CD14-positive monocyte (primary cell): Measurements from ENCODE around the gene SRSF6. TPM values are rescaled to one million over a fixed set of nuclear protein-coding genes. Genes with fewer than 3 reads are reported as not detected.

Experiments used
- DNase-seq, 3 donors: peaks; one replicate each; pipeline ENCODE4 v3.0.0-alpha.2; 2011 to 2022
- H2AFZ ChIP-seq: 2 replicates; pipeline ENCODE4 v1.6.0; 2012; ENCODE audit warnings: mild to moderate bottlenecking, low read depth, low read length, inconsistent platforms; ENCODE audit not compliant: insufficient read depth, poor library complexity, severe bottlenecking
- H3K27ac ChIP-seq, 2 donors: 1 replicate in 1 of 2; 2 replicates in 1 of 2; pipeline ENCODE4 v1.5.1; 2012 to 2013; ENCODE audit warnings: low read length in 2 of 2, control low read depth in 1 of 2, inconsistent platforms in 1 of 2, low read depth in 1 of 2, mild to moderate bottlenecking in 1 of 2
- H3K27me3 ChIP-seq, 2 donors: one replicate each; pipeline versions ENCODE4 v1.6.0 to v1.6.1; 2011 to 2013; ENCODE audit warnings: low read length in 2 of 2; ENCODE audit not compliant: control insufficient read depth in 2 of 2, insufficient read depth in 2 of 2
- H3K36me3 ChIP-seq, 2 donors: replicated peaks in 1 of 2; 1 replicate in 1 of 2; 2 replicates in 1 of 2; pipeline versions ENCODE4 v1.5.1 to v1.6.1; 2012 to 2013; ENCODE audit warnings: low read length in 2 of 2, control low read depth in 1 of 2, inconsistent platforms in 1 of 2, mild to moderate bottlenecking in 1 of 2; ENCODE audit not compliant: insufficient read depth in 2 of 2, control insufficient read depth in 1 of 2
- H3K4me1 ChIP-seq, 2 donors: 1 replicate in 1 of 2; 2 replicates in 1 of 2; pipeline versions ENCODE4 v1.5.1 to v1.6.1; 2012 to 2013; ENCODE audit warnings: low read length in 2 of 2, control low read depth in 1 of 2, inconsistent platforms in 1 of 2, mild to moderate bottlenecking in 1 of 2, moderate library complexity in 1 of 2; ENCODE audit not compliant: insufficient read depth in 2 of 2, control insufficient read depth in 1 of 2
- H3K4me2 ChIP-seq: replicated peaks from 2 replicates; pipeline ENCODE3; 2012; ENCODE audit warnings: low read length, moderate library complexity, mild to moderate bottlenecking; ENCODE audit not compliant: poor library complexity, severe bottlenecking; ENCODE audit errors: extremely low read depth
- H3K4me3 ChIP-seq, 3 experiments: fragments of 200-600 bp in 1 of 3; sonication (generic) in 1 of 3; replicated peaks in 1 of 3; 1 replicate in 2 of 3; 2 replicates in 1 of 3; pipeline ENCODE4 v1.5.1; 2011 to 2013; ENCODE audit warnings: low read length in 3 of 3, mild to moderate bottlenecking in 3 of 3, control low read depth in 2 of 3, low read depth in 2 of 3, inconsistent platforms in 1 of 3, moderate library complexity in 1 of 3
- H3K79me2 ChIP-seq: 2 replicates; pipeline ENCODE4 v1.6.0; 2012; ENCODE audit warnings: mild to moderate bottlenecking, control low read depth, inconsistent platforms, low read length, moderate library complexity; ENCODE audit not compliant: insufficient read depth
- H3K9ac ChIP-seq: 2 replicates; pipeline ENCODE4 v1.6.0; 2017; ENCODE audit warnings: low read length, mild to moderate bottlenecking; ENCODE audit not compliant: insufficient read depth, poor library complexity, severe bottlenecking
- H3K9me3 ChIP-seq, 2 donors: replicated peaks in 1 of 2; 1 replicate in 1 of 2; 2 replicates in 1 of 2; pipeline versions ENCODE4 v1.5.1 to v1.6.1; 2012 to 2013; ENCODE audit warnings: low read length in 2 of 2, control low read depth in 1 of 2; ENCODE audit not compliant: control insufficient read depth in 1 of 2, insufficient read depth in 1 of 2
- H4K20me1 ChIP-seq: 2 replicates; pipeline ENCODE4 v1.6.0; 2012; ENCODE audit warnings: mild to moderate bottlenecking, low read length, control low read depth, moderate library complexity; ENCODE audit not compliant: insufficient read depth
- H3K27ac Mint-ChIP-seq, 7 donors: one replicate each; pipeline ENCODE4 v1.8.0; 2020; ENCODE audit warnings: mild to moderate bottlenecking in 7 of 7, mixed read lengths in 7 of 7, moderate library complexity in 6 of 7, inconsistent platforms in 2 of 7
- H3K27me3 Mint-ChIP-seq, 3 donors: one replicate each; pipeline ENCODE4 v1.8.0; 2021 to 2022; ENCODE audit warnings: low read depth in 3 of 3, mild to moderate bottlenecking in 3 of 3, mixed read lengths in 3 of 3, moderate library complexity in 3 of 3, inconsistent platforms in 1 of 3
- H3K36me3 Mint-ChIP-seq, 2 donors: one replicate each; pipeline ENCODE4 v1.8.0; 2020; ENCODE audit warnings: mixed read lengths in 2 of 2, inconsistent platforms in 1 of 2, mild to moderate bottlenecking in 1 of 2
- H3K4me1 Mint-ChIP-seq: one replicate; pipeline ENCODE4 v1.8.0; 2020; ENCODE audit warnings: mild to moderate bottlenecking, mixed read lengths
- H3K4me3 Mint-ChIP-seq, 2 donors: one replicate each; pipeline ENCODE4 v1.8.0; 2020; ENCODE audit warnings: mild to moderate bottlenecking in 2 of 2, mixed read lengths in 2 of 2, moderate library complexity in 1 of 2
- H3K9me3 Mint-ChIP-seq, 7 donors: one replicate each; pipeline ENCODE4 v1.8.0; 2020 to 2022; ENCODE audit warnings: mixed read lengths in 7 of 7, mild to moderate bottlenecking in 6 of 7, moderate library complexity in 6 of 7, inconsistent platforms in 2 of 7
- WGBS: methylation state at CpG from one replicate; pipeline ENCODE4 v1.1.5; 2013; ENCODE audit warnings: missing lambda C conversion rate; ENCODE audit not compliant: insufficient coverage; 5-methylcytosine and 5-hydroxymethylcytosine counted together
- intact Hi-C, 2 donors: fragments of 100-400 bp; cut with micrococcal nuclease; formaldehyde crosslinking; loops; one replicate each; pipeline versions ENCODE4 v1.15.0 to v1.15.1; 2023
- polyA plus RNA-seq, 3 donors: library from polyadenylated mRNA; depleted of rRNA in 1 of 3; unstranded in 2 of 3; stranded (reverse) in 1 of 3; fragments of 300-500 nt in 2 of 3; fragments of >200 nt in 1 of 3; fragmentation: Illumina TruSeq in 2 of 3; gene quantifications; 1 replicate in 2 of 3; 2 replicates in 1 of 3; pipeline ENCODE4 v1.2.3, GENCODE V29; 2012 to 2021
- TF ChIP-seq, protein P1 (sequence below): fragments of 200-600 bp; IDR thresholded peaks from one replicate; pipeline ENCODE4 v1.8.0; 2022; ENCODE audit warnings: antibody characterized with exemption, mild to moderate bottlenecking

Gene SRSF6
- polyA plus RNA-seq, 3 donors, result 37.3 to 162 (median 45.5) TPM

DNA sequence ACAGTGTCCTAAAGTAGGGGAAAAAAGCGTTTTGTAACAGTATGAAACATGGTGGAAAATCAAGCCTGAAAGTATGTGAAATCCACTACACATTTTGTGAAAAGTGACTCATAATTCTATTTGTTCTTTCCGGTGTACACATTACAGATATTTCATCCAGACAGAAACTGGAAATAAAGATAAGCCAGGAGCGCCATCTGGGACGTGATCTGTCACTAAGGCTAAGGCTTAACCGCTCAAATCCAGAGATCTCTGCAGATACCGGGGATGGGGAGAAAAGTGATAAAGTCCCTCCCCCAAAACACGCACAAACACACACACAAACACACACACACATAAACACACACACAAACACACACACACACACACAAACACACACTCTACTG, 26.6 kb upstream of the SRSF6 start:
- WGBS, result no CpG with 5 or more reads among the region's 7 CpGs
- Histone ChIP-seq H3K9me3 (no peaks in the 10 kb centered on the region), H3K4me1 (no peaks in the 10 kb centered on the region), H3K79me2 (no peaks in the 10 kb centered on the region), H3K27me3 (peaks cover 0 to 2% of the 10 kb centered on the region in 2 donors), H3K4me2 (no peak overlapping the region), H3K36me3 (no peaks in the 10 kb centered on the region), H3K4me3 (no peak overlapping the region), H4K20me1 (no peaks in the 10 kb centered on the region), H2AFZ (no peak overlapping the region), H3K9ac (no peak overlapping the region), H3K27ac (no peak overlapping the region)
- intact Hi-C loops, result no loop called here
- Mint-ChIP-seq H3K4me1 (no peaks in the 10 kb centered on the region), H3K27me3 (peaks cover 3 to 12% (median 3%) of the 10 kb centered on the region in 3 donors), H3K36me3 (no peaks in the 10 kb centered on the region), H3K9me3 (peaks cover 0 to 4% (median 2%) of the 10 kb centered on the region in 7 donors), H3K4me3 (no peak overlapping the region), H3K27ac (peak overlapping the region in 1 of 7 donors; percentile 57)
- DNase-seq, result no peak
- TF ChIP-seq, protein P1, sequence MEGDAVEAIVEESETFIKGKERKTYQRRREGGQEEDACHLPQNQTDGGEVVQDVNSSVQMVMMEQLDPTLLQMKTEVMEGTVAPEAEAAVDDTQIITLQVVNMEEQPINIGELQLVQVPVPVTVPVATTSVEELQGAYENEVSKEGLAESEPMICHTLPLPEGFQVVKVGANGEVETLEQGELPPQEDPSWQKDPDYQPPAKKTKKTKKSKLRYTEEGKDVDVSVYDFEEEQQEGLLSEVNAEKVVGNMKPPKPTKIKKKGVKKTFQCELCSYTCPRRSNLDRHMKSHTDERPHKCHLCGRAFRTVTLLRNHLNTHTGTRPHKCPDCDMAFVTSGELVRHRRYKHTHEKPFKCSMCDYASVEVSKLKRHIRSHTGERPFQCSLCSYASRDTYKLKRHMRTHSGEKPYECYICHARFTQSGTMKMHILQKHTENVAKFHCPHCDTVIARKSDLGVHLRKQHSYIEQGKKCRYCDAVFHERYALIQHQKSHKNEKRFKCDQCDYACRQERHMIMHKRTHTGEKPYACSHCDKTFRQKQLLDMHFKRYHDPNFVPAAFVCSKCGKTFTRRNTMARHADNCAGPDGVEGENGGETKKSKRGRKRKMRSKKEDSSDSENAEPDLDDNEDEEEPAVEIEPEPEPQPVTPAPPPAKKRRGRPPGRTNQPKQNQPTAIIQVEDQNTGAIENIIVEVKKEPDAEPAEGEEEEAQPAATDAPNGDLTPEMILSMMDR, result no peak

DNA sequence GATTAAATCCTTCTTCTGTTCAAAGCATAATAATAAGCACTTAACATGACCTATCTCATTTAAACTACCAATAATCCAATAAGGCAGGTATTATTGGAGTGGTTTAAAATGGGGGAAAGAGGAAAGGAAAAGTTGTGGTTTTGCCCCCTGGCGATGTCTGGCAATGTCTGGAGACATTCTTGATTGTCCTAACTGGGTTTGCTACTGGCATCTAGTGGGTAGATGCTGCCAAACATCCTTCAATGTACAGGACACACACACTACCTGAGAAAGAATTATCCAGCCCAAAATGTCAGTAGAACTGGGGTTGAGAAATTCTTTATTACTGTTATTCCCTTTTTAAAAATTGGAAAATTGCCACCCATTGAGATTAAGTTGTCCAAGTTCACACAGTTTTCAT, 25.2 kb upstream of the SRSF6 start:
- Histone ChIP-seq H3K4me2 (no peak overlapping the region), H3K27ac (no peak overlapping the region), H3K79me2 (no peaks in the 10 kb centered on the region), H3K9me3 (no peaks in the 10 kb centered on the region), H3K4me3 (no peak overlapping the region), H3K4me1 (no peaks in the 10 kb centered on the region), H3K27me3 (peaks cover 0 to 2% of the 10 kb centered on the region in 2 donors), H2AFZ (no peak overlapping the region), H3K9ac (no peak overlapping the region), H4K20me1 (no peaks in the 10 kb centered on the region), H3K36me3 (no peaks in the 10 kb centered on the region)
- intact Hi-C loops, result no loop called here
- H3K36me3 Mint-ChIP-seq, result no peaks in the 10 kb centered on the region
- no CpG with 5 or more reads among the region's 1 CpG for WGBS
- no peak overlapping the region for H3K4me3 Mint-ChIP-seq
- TF ChIP-seq, protein P1, result no peak
- peaks cover 3 to 11% (median 7%) of the 10 kb centered on the region in 3 donors for H3K27me3 Mint-ChIP-seq
- no peak overlapping the region for H3K27ac Mint-ChIP-seq
- no peaks in the 10 kb centered on the region for H3K4me1 Mint-ChIP-seq
- no peak for DNase-seq
- H3K9me3 Mint-ChIP-seq, result peaks cover 0 to 4% (median 2%) of the 10 kb centered on the region in 7 donors
